C4-2B (cell line): ENCODE data around the gene IGFL1.

Source experiments
- CTCF ChIP-seq: fragments of 450-650 bp; conservative IDR thresholded peaks from 2 replicates; pipeline ENCODE4 v1.5.1; 2017; ENCODE audit warnings: mild to moderate bottlenecking
- ZFX ChIP-seq: fragments of 450-650 bp; IDR thresholded peaks from 2 replicates; pipeline ENCODE4 v1.6.1; 2017

GRCh38 chr19:46224773-46225172, 4.8 kb upstream of the IGFL1 start:
- TF ChIP-seq CTCF (no peak), ZFX (no peak)
